Measurements from ENCODE around the gene ANGPTL2. TPM values are rescaled to one million over a fixed set of nuclear protein-coding genes. Genes with fewer than 3 reads are reported as not detected.

The ANGPTL2 gene
- total RNA-seq, 4 donors from 2014 or later, result 17.3 to 21.3 (median 19.8) TPM

DNA sequence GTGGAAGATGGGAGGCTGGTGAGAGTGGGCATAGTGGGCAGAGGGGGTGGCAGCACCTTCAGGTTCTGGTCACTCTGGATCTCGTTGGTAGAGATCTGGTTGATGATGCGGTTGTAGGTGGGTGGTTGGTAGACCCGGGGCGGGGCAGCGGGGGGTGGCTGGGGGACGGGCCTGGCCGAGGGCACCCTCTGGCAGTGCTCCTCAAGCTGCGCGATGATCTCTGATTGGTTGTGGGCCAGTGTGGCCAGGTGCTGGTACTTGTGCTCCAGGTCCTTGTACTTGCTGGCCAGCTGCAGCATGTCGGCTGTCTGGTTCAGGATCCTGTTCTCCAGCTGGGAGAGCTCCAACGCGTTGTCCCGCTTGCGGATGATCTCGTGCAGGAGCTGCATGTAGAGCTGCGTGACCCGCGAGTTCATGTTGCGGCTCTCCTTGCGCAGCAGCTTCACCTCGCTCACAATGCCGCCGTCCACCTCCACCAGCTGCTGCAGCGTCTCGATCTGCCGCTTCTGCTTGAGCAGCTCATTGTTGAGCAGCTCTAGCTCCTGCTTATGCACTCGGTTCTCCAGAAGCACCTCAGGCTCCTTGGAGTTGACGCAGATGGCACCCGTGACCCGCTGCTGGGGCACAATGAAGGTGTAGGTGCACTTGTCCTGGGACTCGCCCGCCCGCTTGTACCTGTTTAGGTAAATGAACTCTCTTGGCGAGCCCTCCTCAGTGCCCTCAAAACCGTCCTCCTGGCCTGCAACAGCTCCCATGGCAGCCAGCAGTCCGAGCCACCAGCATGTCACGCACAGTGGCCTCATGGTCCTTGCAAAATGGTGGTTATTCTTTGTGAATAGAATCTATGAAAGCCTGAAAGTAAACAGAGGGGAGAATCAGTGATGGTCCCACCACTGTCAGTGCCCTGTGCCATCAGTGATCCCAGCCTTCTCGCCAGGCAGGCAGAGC, 14.2 kb downstream of the ANGPTL2 start:
- H3K4me3 ChIP-seq, result no peak overlapping the region
- peaks cover 15% of the 10 kb centered on the region for H3K36me3 ChIP-seq
- no peak for DNase-seq (ENCODE audit: low spot score in 2 of 2)
- H3K4me1 ChIP-seq, result peaks cover 24% of the 10 kb centered on the region
- TF ChIP-seq POLR2A (IDR thresholded peaks at IDR 0.05) (no peak), POLR2AphosphoS5 (IDR thresholded peaks at IDR 0.05) (no peak), CTCF (IDR thresholded peaks at IDR 0.05) (no peak), EP300 (IDR thresholded peaks at IDR 0.05) (no peak)
- WGBS, result 92% methylated on average over 26 of the region's 38 CpGs
- no peaks in the 10 kb centered on the region for H3K27me3 ChIP-seq
- no peaks in the 10 kb centered on the region for H3K9me3 ChIP-seq
- H3K27ac ChIP-seq, result no peak overlapping the region

DNA sequence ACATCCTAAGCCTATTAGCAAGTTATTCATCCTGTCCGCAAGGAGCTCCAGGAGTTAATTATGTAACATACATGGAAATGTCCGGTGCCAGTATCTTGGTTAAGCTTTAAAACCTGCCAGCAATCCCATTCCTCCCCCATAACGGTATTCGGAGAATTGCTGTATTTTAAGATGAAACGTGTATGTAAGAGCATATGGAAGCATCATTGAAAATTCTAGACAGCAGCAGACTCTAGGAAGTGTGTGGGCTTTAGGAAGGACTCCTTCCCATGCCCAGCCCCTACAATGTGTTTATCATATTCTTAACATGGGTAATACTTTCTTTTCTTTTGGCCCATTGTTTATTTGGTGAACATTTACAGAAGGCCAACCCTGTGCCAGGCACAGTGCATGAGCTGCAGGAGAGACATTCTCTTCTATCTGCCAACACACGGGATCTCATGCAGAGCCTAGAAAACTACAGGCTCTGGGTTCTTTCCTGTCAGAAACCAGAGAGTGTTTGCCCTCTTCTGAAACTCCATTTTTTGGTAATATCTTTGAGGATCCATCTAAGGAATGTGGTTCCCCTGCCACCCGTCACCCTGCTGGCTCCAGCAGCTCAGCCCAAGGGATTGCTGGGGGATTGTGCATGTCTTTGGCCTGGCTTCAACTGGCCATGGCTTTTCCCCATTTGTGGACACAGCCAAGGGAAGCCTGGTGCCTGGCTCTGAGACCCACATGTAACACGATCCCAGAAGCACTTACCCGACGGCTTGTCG, 15.1 kb downstream of the ANGPTL2 start:
- peaks cover 16% of the 10 kb centered on the region for H3K4me1 ChIP-seq
- no peaks in the 10 kb centered on the region for H3K27me3 ChIP-seq
- H3K36me3 ChIP-seq, result peaks cover 15% of the 10 kb centered on the region
- no peak for DNase-seq (ENCODE audit: low spot score in 2 of 2)
- TF ChIP-seq POLR2A (IDR thresholded peaks at IDR 0.05), result no peak
- no peak for TF ChIP-seq POLR2AphosphoS5 (IDR thresholded peaks at IDR 0.05)
- no peak for TF ChIP-seq EP300 (IDR thresholded peaks at IDR 0.05)
- TF ChIP-seq CTCF (IDR thresholded peaks at IDR 0.05), result no peak
- no peaks in the 10 kb centered on the region for H3K9me3 ChIP-seq
- H3K4me3 ChIP-seq, result no peak overlapping the region
- no peak overlapping the region for H3K27ac ChIP-seq
- WGBS, result 73% methylated on average over 11 of the region's 11 CpGs

- 75% methylated on average over 4 of the region's 4 CpGs for WGBS
- Histone ChIP-seq H3K27me3 (no peaks in the 10 kb centered on the region), H3K4me3 (no peak overlapping the region), H3K27ac (no peak overlapping the region), H3K4me1 (peaks cover 7% of the 10 kb centered on the region), H3K9me3 (no peaks in the 10 kb centered on the region), H3K36me3 (peaks cover 15% of the 10 kb centered on the region)
- DNase-seq (ENCODE audit: low spot score in 2 of 2), result no peak
- TF ChIP-seq CTCF (IDR thresholded peaks at IDR 0.05), result no peak
Observed at GRCh38 chr9:127106466-127106855, 16.0 kb downstream of the ANGPTL2 start.

DNA sequence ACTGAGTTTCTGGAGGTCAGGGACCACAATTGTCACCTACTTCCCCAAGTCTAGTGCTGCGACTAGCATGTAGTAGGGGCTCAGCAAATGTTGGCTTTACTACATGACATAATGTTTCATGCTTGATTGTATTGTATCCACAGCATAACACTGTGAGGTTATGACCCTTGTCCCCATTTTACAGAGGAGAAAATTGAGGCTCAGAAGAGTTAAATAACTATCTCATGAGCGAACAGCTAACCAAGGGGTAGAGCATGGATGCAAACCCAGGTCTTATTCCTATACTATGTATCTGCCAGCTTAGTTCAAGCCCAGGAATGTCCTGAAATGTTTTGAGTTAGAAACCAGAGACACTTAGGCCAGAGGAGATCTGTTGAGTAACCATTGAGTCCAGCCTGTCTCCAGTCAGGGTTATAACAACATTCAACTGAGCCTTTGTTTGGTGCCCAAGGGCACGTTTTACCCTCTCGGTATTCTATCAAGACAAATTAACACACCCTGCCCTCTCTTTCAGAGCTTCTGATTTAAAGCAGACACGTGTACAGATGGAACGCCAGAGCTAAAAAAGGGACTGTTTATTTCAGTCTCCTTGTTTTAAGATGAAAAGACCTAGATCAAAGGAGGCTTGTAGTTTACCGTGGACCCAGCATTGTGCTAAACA, 16.5 kb downstream of the ANGPTL2 start:
- Histone ChIP-seq H3K27ac (no peak overlapping the region), H3K4me3 (no peak overlapping the region), H3K9me3 (no peaks in the 10 kb centered on the region), H3K27me3 (no peaks in the 10 kb centered on the region), H3K4me1 (peaks cover 3% of the 10 kb centered on the region), H3K36me3 (peaks cover 15% of the 10 kb centered on the region)
- WGBS, result 79% methylated on average over 7 of the region's 7 CpGs
- TF ChIP-seq CTCF (IDR thresholded peaks at IDR 0.05) (no peak), POLR2AphosphoS5 (IDR thresholded peaks at IDR 0.05) (no peak), EP300 (IDR thresholded peaks at IDR 0.05) (no peak)
- no peak for DNase-seq (ENCODE audit: low spot score in 2 of 2)
